Myocyte (in vitro differentiated cells): Measurements from ENCODE around the gene TMX3. TPM values are rescaled to one million over a fixed set of nuclear protein-coding genes. Genes with fewer than 3 reads are reported as not detected.

Experiments
- DNase-seq: peaks from one replicate; pipeline ENCODE4 v3.0.0-alpha.2; 2012; ENCODE audit warnings: low read depth
- total RNA-seq: library from RNA; depleted of rRNA; stranded (reverse); fragments of >200 nt; gene quantifications from 2 replicates; pipeline ENCODE4 v1.2.3, GENCODE V29; 2014

Gene TMX3
- total RNA-seq, 1 donor from 2014 or later, result 96.9 TPM

GRCh38 chr18:68713796-68714195, 1.1 kb downstream of the TMX3 start:
- no peak for DNase-seq

- no peak for DNase-seq
Measured at GRCh38 chr18:68713131-68713530, 1.8 kb downstream of the TMX3 start.

GRCh38 chr18:68707646-68708045, 7.3 kb downstream of the TMX3 start:
- DNase-seq, result no peak

GRCh38 chr18:68705119-68705518, 9.8 kb downstream of the TMX3 start:
- DNase-seq, result no peak

GRCh38 chr18:68703326-68703725, 11.6 kb downstream of the TMX3 start:
- DNase-seq, result no peak

GRCh38 chr18:68701353-68701752, 13.6 kb downstream of the TMX3 start:
- DNase-seq, result no peak

- DNase-seq, result no peak
Measured at GRCh38 chr18:68699043-68699442, 15.9 kb downstream of the TMX3 start.

- DNase-seq, result no peak
Measured at GRCh38 chr18:68696937-68697336, 18.0 kb downstream of the TMX3 start.

- no peak for DNase-seq
Measured at GRCh38 chr18:68694316-68694715, 20.6 kb downstream of the TMX3 start.

- no peak for DNase-seq
Measured at GRCh38 chr18:68693091-68693815, 21.7 kb downstream of the TMX3 start.

- no peak for DNase-seq
Measured at GRCh38 chr18:68679528-68679927, 35.4 kb downstream of the TMX3 start.

- no peak for DNase-seq
Measured at GRCh38 chr18:68676913-68677312, 38.0 kb downstream of the TMX3 start.

GRCh38 chr18:68667121-68667520, 47.8 kb downstream of the TMX3 start:
- no peak for DNase-seq

- no peak for DNase-seq
Measured at GRCh38 chr18:68666381-68666780, 48.5 kb downstream of the TMX3 start.

GRCh38 chr18:68665628-68666027, 49.3 kb downstream of the TMX3 start:
- DNase-seq, result no peak

- DNase-seq, result no peak
Measured at GRCh38 chr18:68662754-68663153, 52.2 kb downstream of the TMX3 start.

GRCh38 chr18:68660354-68661183, 54.3 kb downstream of the TMX3 start:
- DNase-seq, result peak; percentile 78

- peak; percentile 37 for DNase-seq
Measured at GRCh38 chr18:68648191-68648590, 66.7 kb downstream of the TMX3 start.

GRCh38 chr18:68642003-68642402, 72.9 kb downstream of the TMX3 start:
- no peak for DNase-seq

GRCh38 chr18:68640861-68641260, 74.0 kb downstream of the TMX3 start:
- no peak for DNase-seq

- no peak for DNase-seq
Measured at GRCh38 chr18:68638613-68639012, 76.3 kb downstream of the TMX3 start.

GRCh38 chr18:68627812-68628211, 87.1 kb downstream of the TMX3 start:
- no peak for DNase-seq
